Astrocyte (in vitro differentiated cells and primary cell): Measurements from ENCODE around the gene CLN5. TPM values are rescaled to one million over a fixed set of nuclear protein-coding genes. Genes with fewer than 3 reads are reported as not detected.

ENCODE experiments used
- DNase-seq: peaks from one replicate; pipeline ENCODE4 v3.0.0-alpha.2; 2010; ENCODE audit warnings: low read depth
- FAIRE-seq: peaks from 2 replicates; lab custom pipeline; 2011; peaks lifted over from hg19 to GRCh38; lab: Jason Lieb, UNC
- H2AFZ ChIP-seq: 2 replicates; pipeline ENCODE4 v1.6.0; 2012; ENCODE audit warnings: low read depth, low read length, inconsistent platforms
- H3K27ac ChIP-seq: 2 replicates; pipeline ENCODE4 v1.5.1; 2011; ENCODE audit warnings: low read depth, low read length, inconsistent platforms
- H3K27me3 ChIP-seq: 2 replicates; pipeline ENCODE4 v1.6.0; 2011; ENCODE audit warnings: low read length, inconsistent platforms; ENCODE audit not compliant: insufficient read depth
- H3K36me3 ChIP-seq: 2 replicates; pipeline ENCODE4 v1.5.1; 2011; ENCODE audit warnings: low read length, inconsistent platforms; ENCODE audit not compliant: insufficient read depth
- H3K4me1 ChIP-seq: 2 replicates; pipeline ENCODE4 v1.5.1; 2011; ENCODE audit warnings: low read length, inconsistent platforms; ENCODE audit not compliant: insufficient read depth
- H3K4me2 ChIP-seq: 2 replicates; pipeline ENCODE4 v1.6.0; 2012; ENCODE audit warnings: low read length, inconsistent platforms
- H3K4me3 ChIP-seq: 2 replicates; pipeline ENCODE4 v1.5.1; 2011; ENCODE audit warnings: low read depth, mild to moderate bottlenecking, low read length, inconsistent platforms; ENCODE audit not compliant: insufficient read depth
- H3K79me2 ChIP-seq: 2 replicates; pipeline ENCODE4 v1.6.0; 2012; ENCODE audit warnings: mild to moderate bottlenecking, low read length, inconsistent platforms; ENCODE audit not compliant: insufficient read depth
- H3K9ac ChIP-seq: 2 replicates; pipeline ENCODE4 v1.6.0; 2012; ENCODE audit warnings: mild to moderate bottlenecking, low read length, inconsistent platforms
- H3K9me3 ChIP-seq: 2 replicates; pipeline ENCODE4 v1.5.1; 2012; ENCODE audit warnings: low read depth, mild to moderate bottlenecking, low read length, inconsistent platforms; ENCODE audit not compliant: insufficient read depth
- H4K20me1 ChIP-seq: 2 replicates; pipeline ENCODE4 v1.6.0; 2012; ENCODE audit warnings: low read length, inconsistent platforms; ENCODE audit not compliant: insufficient read depth
- H3K27ac Mint-ChIP-seq: one replicate; pipeline ENCODE4 v1.8.0; 2021; ENCODE audit warnings: mild to moderate bottlenecking, mixed read lengths; ENCODE audit not compliant: unreplicated experiment
- H3K27me3 Mint-ChIP-seq: one replicate; pipeline ENCODE4 v1.8.0; 2021; ENCODE audit warnings: low read depth, mixed read lengths; ENCODE audit not compliant: unreplicated experiment
- H3K36me3 Mint-ChIP-seq: one replicate; pipeline ENCODE4 v1.8.0; 2021; ENCODE audit warnings: low read depth, mixed read lengths; ENCODE audit not compliant: unreplicated experiment
- H3K4me1 Mint-ChIP-seq: one replicate; pipeline ENCODE4 v1.8.0; 2021; ENCODE audit warnings: low read depth, mixed read lengths; ENCODE audit not compliant: unreplicated experiment
- H3K4me3 Mint-ChIP-seq: one replicate; pipeline ENCODE4 v1.8.0; 2021; ENCODE audit warnings: mild to moderate bottlenecking, moderate library complexity, mixed read lengths; ENCODE audit not compliant: unreplicated experiment
- H3K9me3 Mint-ChIP-seq: one replicate; pipeline ENCODE4 v1.8.0; 2021; ENCODE audit warnings: mild to moderate bottlenecking, mixed read lengths; ENCODE audit not compliant: unreplicated experiment
- CTCF ChIP-seq: IDR thresholded peaks from 2 replicates; pipeline ENCODE4 v1.5.1; 2011; ENCODE audit warnings: low read depth, mild to moderate bottlenecking, inconsistent platforms, low read length, moderate library complexity; ENCODE audit not compliant: insufficient read depth
- EZH2 ChIP-seq: IDR thresholded peaks from 2 replicates; pipeline ENCODE4 v1.6.1; 2012; ENCODE audit warnings: mild to moderate bottlenecking, low read length, inconsistent platforms; ENCODE audit not compliant: insufficient read depth
- total RNA-seq: library from RNA; stranded (reverse); gene quantifications from 2 replicates; pipeline ENCODE4 v1.2.1, GENCODE V29; 2021

The CLN5 gene
- total RNA-seq, 1 donor from 2014 or later: 32.9 TPM

- Histone ChIP-seq H4K20me1 (no peaks in the 10 kb centered on the region), H3K36me3 (no peaks in the 10 kb centered on the region), H3K27me3 (peaks cover 8% of the 10 kb centered on the region), H3K4me1 (peaks cover 3% of the 10 kb centered on the region), H2AFZ (no peak overlapping the region), H3K4me2 (no peak overlapping the region), H3K9me3 (no peaks in the 10 kb centered on the region), H3K27ac (no peak overlapping the region), H3K79me2 (no peaks in the 10 kb centered on the region), H3K9ac (no peak overlapping the region), H3K4me3 (no peak overlapping the region)
- FAIRE-seq: no peak
- H3K27me3 Mint-ChIP-seq: peaks cover 4% of the 10 kb centered on the region
- no peaks in the 10 kb centered on the region for H3K9me3 Mint-ChIP-seq
- DNase-seq: no peak
- TF ChIP-seq EZH2: no peak
- TF ChIP-seq CTCF: no peak
- H3K4me3 Mint-ChIP-seq: no peak overlapping the region
- H3K36me3 Mint-ChIP-seq: no peaks in the 10 kb centered on the region
- peaks cover 4% of the 10 kb centered on the region for H3K4me1 Mint-ChIP-seq
- no peak overlapping the region for H3K27ac Mint-ChIP-seq
Measured at GRCh38 chr13:76971851-76972829, 19.7 kb upstream of the CLN5 start.

GRCh38 chr13:76973920-76974617, 17.8 kb upstream of the CLN5 start:
- Histone ChIP-seq H3K4me1 (peaks cover 3% of the 10 kb centered on the region), H3K27ac (no peak overlapping the region), H3K79me2 (no peaks in the 10 kb centered on the region), H3K27me3 (peaks cover 21% of the 10 kb centered on the region), H3K4me3 (no peak overlapping the region), H3K4me2 (no peak overlapping the region), H2AFZ (no peak overlapping the region), H3K9ac (no peak overlapping the region), H4K20me1 (no peaks in the 10 kb centered on the region), H3K9me3 (no peaks in the 10 kb centered on the region), H3K36me3 (no peaks in the 10 kb centered on the region)
- Mint-ChIP-seq H3K4me3 (no peak overlapping the region), H3K36me3 (no peaks in the 10 kb centered on the region), H3K27me3 (peaks cover 6% of the 10 kb centered on the region), H3K9me3 (no peaks in the 10 kb centered on the region), H3K4me1 (peaks cover 4% of the 10 kb centered on the region), H3K27ac (no peak overlapping the region)
- no peak for DNase-seq
- no peak for TF ChIP-seq CTCF
- no peak for TF ChIP-seq EZH2
- FAIRE-seq: no peak
